GM18517 (cell line): ENCODE results near the gene MYO3B.

Source experiments
- ATAC-seq: cut with Tn5 transposase; IDR thresholded peaks from one replicate; pipeline ENCODE4 v1.9.1; 2021; ENCODE audit warnings: mild to moderate bottlenecking, moderate library complexity; ENCODE audit not compliant: unreplicated experiment

Gene MYO3B

GRCh38 chr2:170498619-170499018, 320.7 kb downstream of the MYO3B start:
- no peak for ATAC-seq

- ATAC-seq = no peak
These were observed 322.2 kb downstream of the MYO3B start for GRCh38 chr2:170500104-170500503.

- ATAC-seq = no peak
These were observed 322.8 kb downstream of the MYO3B start for GRCh38 chr2:170500770-170501169.

- no peak for ATAC-seq
These were observed 323.6 kb downstream of the MYO3B start for GRCh38 chr2:170501421-170502043.

GRCh38 chr2:170502361-170503130, 324.6 kb downstream of the MYO3B start:
- no peak for ATAC-seq

GRCh38 chr2:170503563-170503962, 325.6 kb downstream of the MYO3B start:
- no peak for ATAC-seq

GRCh38 chr2:170503971-170504809, 326.2 kb downstream of the MYO3B start:
- ATAC-seq = no peak

- no peak for ATAC-seq
These were observed 326.8 kb downstream of the MYO3B start for GRCh38 chr2:170504810-170505145.

GRCh38 chr2:170505631-170506275, 327.8 kb downstream of the MYO3B start:
- ATAC-seq = no peak

- no peak for ATAC-seq
These were observed 331.7 kb downstream of the MYO3B start for GRCh38 chr2:170509452-170510193.

GRCh38 chr2:170512266-170512665, 334.3 kb downstream of the MYO3B start:
- no peak for ATAC-seq

GRCh38 chr2:170514140-170514539, 336.2 kb downstream of the MYO3B start:
- ATAC-seq = no peak

- no peak for ATAC-seq
These were observed 339.6 kb downstream of the MYO3B start for GRCh38 chr2:170517538-170517937.

- no peak for ATAC-seq
These were observed 341.0 kb downstream of the MYO3B start for GRCh38 chr2:170518911-170519310.

GRCh38 chr2:170521299-170521698, 343.4 kb downstream of the MYO3B start:
- ATAC-seq = no peak

- no peak for ATAC-seq
These were observed 345.6 kb downstream of the MYO3B start for GRCh38 chr2:170523506-170523905.

GRCh38 chr2:170524828-170525565, 347.1 kb downstream of the MYO3B start:
- peak; percentile 78 for ATAC-seq

- no peak for ATAC-seq
These were observed 347.6 kb downstream of the MYO3B start for GRCh38 chr2:170525566-170525900.

- ATAC-seq = no peak
These were observed 352.4 kb downstream of the MYO3B start for GRCh38 chr2:170530284-170530745.
